Measurements from ENCODE around the gene ARHGAP22. TPM values are rescaled to one million over a fixed set of nuclear protein-coding genes. Genes with fewer than 3 reads are reported as not detected.

Gene ARHGAP22
- total and polyA plus RNA-seq, 4 donors: 0.23 to 2.3 (median 0.54) TPM

DNA sequence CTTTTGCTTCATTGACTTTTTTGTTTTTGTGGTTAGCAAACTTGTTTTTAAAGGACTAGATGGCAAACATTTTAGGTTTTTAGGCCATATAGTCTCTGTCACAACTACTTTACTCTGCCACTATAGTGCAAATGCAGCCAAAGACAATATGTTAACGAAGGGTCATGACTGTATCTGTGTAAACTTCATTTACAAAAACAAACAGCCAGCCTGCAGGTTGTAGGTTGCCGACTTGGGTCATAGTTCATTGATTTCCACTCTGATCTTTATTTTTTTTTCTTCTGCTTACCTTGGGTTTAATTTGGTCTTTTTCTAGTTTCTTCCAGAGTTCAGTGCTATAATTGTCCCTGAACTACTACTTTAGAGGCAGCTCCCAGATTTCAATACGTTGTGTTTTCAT lies 120.0 kb downstream of the ARHGAP22 start:
- no peaks in the 10 kb centered on the region for H3K9me3 ChIP-seq (ENCODE audit: control insufficient read depth in 4 of 4, low read length in 3 of 4)
- WGBS: 32% methylated on average over 3 of the region's 3 CpGs
- peaks cover 0 to 8% (median 2%) of the 10 kb centered on the region in 4 donors for H3K4me1 ChIP-seq (ENCODE audit: control insufficient read depth in 4 of 4, insufficient read depth in 4 of 4, low read length in 3 of 4)
- H3K27ac ChIP-seq (ENCODE audit: low read depth in 1 of 2, low read length in 2 of 2): no peak overlapping the region
- no peaks in the 10 kb centered on the region for H3K27me3 ChIP-seq (ENCODE audit: control insufficient read depth in 4 of 4, insufficient read depth in 4 of 4, low read length in 3 of 4)
- H3K4me3 ChIP-seq (ENCODE audit: low read depth in 1 of 3, low read length in 3 of 3): no peak overlapping the region
- no peaks in the 10 kb centered on the region for H3K36me3 ChIP-seq (ENCODE audit: control insufficient read depth in 4 of 4, insufficient read depth in 3 of 4, low read depth in 1 of 4, low read length in 3 of 4)
- no peak for DNase-seq (ENCODE audit: low spot score)
- H3K9ac ChIP-seq (ENCODE audit: low read depth in 1 of 2, low read length in 2 of 2): no peak overlapping the region
- TF ChIP-seq, protein P1, sequence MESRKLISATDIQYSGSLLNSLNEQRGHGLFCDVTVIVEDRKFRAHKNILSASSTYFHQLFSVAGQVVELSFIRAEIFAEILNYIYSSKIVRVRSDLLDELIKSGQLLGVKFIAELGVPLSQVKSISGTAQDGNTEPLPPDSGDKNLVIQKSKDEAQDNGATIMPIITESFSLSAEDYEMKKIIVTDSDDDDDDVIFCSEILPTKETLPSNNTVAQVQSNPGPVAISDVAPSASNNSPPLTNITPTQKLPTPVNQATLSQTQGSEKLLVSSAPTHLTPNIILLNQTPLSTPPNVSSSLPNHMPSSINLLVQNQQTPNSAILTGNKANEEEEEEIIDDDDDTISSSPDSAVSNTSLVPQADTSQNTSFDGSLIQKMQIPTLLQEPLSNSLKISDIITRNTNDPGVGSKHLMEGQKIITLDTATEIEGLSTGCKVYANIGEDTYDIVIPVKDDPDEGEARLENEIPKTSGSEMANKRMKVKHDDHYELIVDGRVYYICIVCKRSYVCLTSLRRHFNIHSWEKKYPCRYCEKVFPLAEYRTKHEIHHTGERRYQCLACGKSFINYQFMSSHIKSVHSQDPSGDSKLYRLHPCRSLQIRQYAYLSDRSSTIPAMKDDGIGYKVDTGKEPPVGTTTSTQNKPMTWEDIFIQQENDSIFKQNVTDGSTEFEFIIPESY (IDR thresholded peaks at IDR 0.05): peak; percentile 42
- TF ChIP-seq TAF1 (conservative IDR thresholded peaks at IDR 0.05): no peak
- TF ChIP-seq, protein P2, sequence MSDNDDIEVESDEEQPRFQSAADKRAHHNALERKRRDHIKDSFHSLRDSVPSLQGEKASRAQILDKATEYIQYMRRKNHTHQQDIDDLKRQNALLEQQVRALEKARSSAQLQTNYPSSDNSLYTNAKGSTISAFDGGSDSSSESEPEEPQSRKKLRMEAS (IDR thresholded peaks at IDR 0.05): no peak
- no peak for TF ChIP-seq HNF4G (IDR thresholded peaks at IDR 0.05)
- TF ChIP-seq SP1 (IDR thresholded peaks at IDR 0.05): peak; percentile 81
- peak in 1 of 2 donors; percentile 37 for TF ChIP-seq RAD21 (IDR thresholded peaks at IDR 0.05)
- TF ChIP-seq HNF4A (conservative IDR thresholded peaks at IDR 0.05): peak; percentile 62 to 76
- peak in 1 of 2 donors; percentile 18 for TF ChIP-seq EGR1 (IDR thresholded peaks at IDR 0.05; ENCODE audit: low read depth in 2 of 2)
- TF ChIP-seq NR2F2 (IDR thresholded peaks at IDR 0.05): peak; percentile 89
- TF ChIP-seq, protein P3, sequence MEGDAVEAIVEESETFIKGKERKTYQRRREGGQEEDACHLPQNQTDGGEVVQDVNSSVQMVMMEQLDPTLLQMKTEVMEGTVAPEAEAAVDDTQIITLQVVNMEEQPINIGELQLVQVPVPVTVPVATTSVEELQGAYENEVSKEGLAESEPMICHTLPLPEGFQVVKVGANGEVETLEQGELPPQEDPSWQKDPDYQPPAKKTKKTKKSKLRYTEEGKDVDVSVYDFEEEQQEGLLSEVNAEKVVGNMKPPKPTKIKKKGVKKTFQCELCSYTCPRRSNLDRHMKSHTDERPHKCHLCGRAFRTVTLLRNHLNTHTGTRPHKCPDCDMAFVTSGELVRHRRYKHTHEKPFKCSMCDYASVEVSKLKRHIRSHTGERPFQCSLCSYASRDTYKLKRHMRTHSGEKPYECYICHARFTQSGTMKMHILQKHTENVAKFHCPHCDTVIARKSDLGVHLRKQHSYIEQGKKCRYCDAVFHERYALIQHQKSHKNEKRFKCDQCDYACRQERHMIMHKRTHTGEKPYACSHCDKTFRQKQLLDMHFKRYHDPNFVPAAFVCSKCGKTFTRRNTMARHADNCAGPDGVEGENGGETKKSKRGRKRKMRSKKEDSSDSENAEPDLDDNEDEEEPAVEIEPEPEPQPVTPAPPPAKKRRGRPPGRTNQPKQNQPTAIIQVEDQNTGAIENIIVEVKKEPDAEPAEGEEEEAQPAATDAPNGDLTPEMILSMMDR (IDR thresholded peaks at IDR 0.05; ENCODE audit: low read depth, low read length, missing input control): no peak
- peak; percentile 86 for TF ChIP-seq FOXA1 (IDR thresholded peaks at IDR 0.05)
- TF ChIP-seq YY1 (IDR thresholded peaks at IDR 0.05): peak; percentile 40
- peak; percentile 87 to 92 for TF ChIP-seq RXRA (IDR thresholded peaks at IDR 0.05)
- TF ChIP-seq, protein P4, sequence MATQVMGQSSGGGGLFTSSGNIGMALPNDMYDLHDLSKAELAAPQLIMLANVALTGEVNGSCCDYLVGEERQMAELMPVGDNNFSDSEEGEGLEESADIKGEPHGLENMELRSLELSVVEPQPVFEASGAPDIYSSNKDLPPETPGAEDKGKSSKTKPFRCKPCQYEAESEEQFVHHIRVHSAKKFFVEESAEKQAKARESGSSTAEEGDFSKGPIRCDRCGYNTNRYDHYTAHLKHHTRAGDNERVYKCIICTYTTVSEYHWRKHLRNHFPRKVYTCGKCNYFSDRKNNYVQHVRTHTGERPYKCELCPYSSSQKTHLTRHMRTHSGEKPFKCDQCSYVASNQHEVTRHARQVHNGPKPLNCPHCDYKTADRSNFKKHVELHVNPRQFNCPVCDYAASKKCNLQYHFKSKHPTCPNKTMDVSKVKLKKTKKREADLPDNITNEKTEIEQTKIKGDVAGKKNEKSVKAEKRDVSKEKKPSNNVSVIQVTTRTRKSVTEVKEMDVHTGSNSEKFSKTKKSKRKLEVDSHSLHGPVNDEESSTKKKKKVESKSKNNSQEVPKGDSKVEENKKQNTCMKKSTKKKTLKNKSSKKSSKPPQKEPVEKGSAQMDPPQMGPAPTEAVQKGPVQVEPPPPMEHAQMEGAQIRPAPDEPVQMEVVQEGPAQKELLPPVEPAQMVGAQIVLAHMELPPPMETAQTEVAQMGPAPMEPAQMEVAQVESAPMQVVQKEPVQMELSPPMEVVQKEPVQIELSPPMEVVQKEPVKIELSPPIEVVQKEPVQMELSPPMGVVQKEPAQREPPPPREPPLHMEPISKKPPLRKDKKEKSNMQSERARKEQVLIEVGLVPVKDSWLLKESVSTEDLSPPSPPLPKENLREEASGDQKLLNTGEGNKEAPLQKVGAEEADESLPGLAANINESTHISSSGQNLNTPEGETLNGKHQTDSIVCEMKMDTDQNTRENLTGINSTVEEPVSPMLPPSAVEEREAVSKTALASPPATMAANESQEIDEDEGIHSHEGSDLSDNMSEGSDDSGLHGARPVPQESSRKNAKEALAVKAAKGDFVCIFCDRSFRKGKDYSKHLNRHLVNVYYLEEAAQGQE (IDR thresholded peaks at IDR 0.05): peak; percentile 45
- TF ChIP-seq GABPA (IDR thresholded peaks at IDR 0.05 in 1 of 2, conservative IDR thresholded peaks at IDR 0.05 in 1 of 2): no peak
- peak; percentile 55 to 78 for TF ChIP-seq JUND (IDR thresholded peaks at IDR 0.05)
- TF ChIP-seq FOXA2 (IDR thresholded peaks at IDR 0.05): peak; percentile 92

DNA sequence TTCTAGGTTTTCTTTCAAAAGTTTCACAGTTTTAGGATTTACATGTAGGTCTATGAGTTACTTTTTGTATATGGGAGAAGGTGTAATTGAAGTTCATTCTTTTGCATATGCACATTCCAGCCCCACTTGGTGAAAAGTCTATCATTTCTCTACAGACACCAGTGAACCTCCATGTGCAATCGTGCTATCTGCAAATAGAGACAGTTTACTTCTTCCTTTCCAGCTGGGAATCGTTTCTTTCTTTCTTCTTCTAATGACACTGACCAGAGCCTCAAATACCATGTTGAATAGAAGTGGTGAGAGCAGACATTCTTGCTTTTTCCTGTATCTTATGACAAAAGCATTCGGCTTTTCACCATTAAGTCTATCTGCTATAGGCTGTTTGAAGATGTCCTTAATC lies 122.7 kb downstream of the ARHGAP22 start:
- WGBS: 80% methylated on average over 3 of the region's 3 CpGs
- TF ChIP-seq, protein P5, sequence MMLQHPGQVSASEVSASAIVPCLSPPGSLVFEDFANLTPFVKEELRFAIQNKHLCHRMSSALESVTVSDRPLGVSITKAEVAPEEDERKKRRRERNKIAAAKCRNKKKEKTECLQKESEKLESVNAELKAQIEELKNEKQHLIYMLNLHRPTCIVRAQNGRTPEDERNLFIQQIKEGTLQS (IDR thresholded peaks at IDR 0.05): no peak
- no peak for TF ChIP-seq RXRA (IDR thresholded peaks at IDR 0.05)
- no peak for TF ChIP-seq JUND (IDR thresholded peaks at IDR 0.05)
- TF ChIP-seq SP1 (IDR thresholded peaks at IDR 0.05): no peak
- TF ChIP-seq EGR1 (IDR thresholded peaks at IDR 0.05; ENCODE audit: low read depth in 2 of 2): no peak
- TF ChIP-seq, protein P1 (IDR thresholded peaks at IDR 0.05): no peak
- TF ChIP-seq, protein P3 (IDR thresholded peaks at IDR 0.05; ENCODE audit: low read depth, low read length, missing input control): no peak
- no peak for TF ChIP-seq FOXA1 (IDR thresholded peaks at IDR 0.05)
- no peak for TF ChIP-seq YY1 (IDR thresholded peaks at IDR 0.05)
- TF ChIP-seq GABPA (IDR thresholded peaks at IDR 0.05 in 1 of 2, conservative IDR thresholded peaks at IDR 0.05 in 1 of 2): no peak
- no peak for TF ChIP-seq RAD21 (IDR thresholded peaks at IDR 0.05)
- no peak for TF ChIP-seq HNF4A (conservative IDR thresholded peaks at IDR 0.05)
- TF ChIP-seq NR2F2 (IDR thresholded peaks at IDR 0.05): no peak

More for the DNA sequence above, 122.7 kb downstream of the ARHGAP22 start:
- DNase-seq (ENCODE audit: low spot score): no peak
- no peaks in the 10 kb centered on the region for H3K9me3 ChIP-seq (ENCODE audit: control insufficient read depth in 4 of 4, low read length in 3 of 4)
- no peaks in the 10 kb centered on the region for H3K36me3 ChIP-seq (ENCODE audit: control insufficient read depth in 4 of 4, insufficient read depth in 3 of 4, low read depth in 1 of 4, low read length in 3 of 4)
- H3K4me3 ChIP-seq (ENCODE audit: low read depth in 1 of 3, low read length in 3 of 3): no peak overlapping the region
- H3K27ac ChIP-seq (ENCODE audit: low read depth in 1 of 2, low read length in 2 of 2): no peak overlapping the region
- H3K27me3 ChIP-seq (ENCODE audit: control insufficient read depth in 4 of 4, insufficient read depth in 4 of 4, low read length in 3 of 4): no peaks in the 10 kb centered on the region
- H3K9ac ChIP-seq (ENCODE audit: low read depth in 1 of 2, low read length in 2 of 2): no peak overlapping the region
- peaks cover 0 to 8% (median 2%) of the 10 kb centered on the region in 4 donors for H3K4me1 ChIP-seq (ENCODE audit: control insufficient read depth in 4 of 4, insufficient read depth in 4 of 4, low read length in 3 of 4)
